ES-I3 (cell line): ENCODE measurements around the gene ST7L.

ENCODE experiments used
- H3K36me3 ChIP-seq: 2 replicates; pipeline ENCODE4 v1.6.1; 2013; ENCODE audit warnings: mild to moderate bottlenecking, low read length, control low read depth, moderate library complexity; ENCODE audit not compliant: insufficient read depth
- H3K4me1 ChIP-seq: 2 replicates; pipeline ENCODE4 v1.6.1; 2013; ENCODE audit warnings: mild to moderate bottlenecking, control low read depth, low read length; ENCODE audit not compliant: insufficient read depth
- H3K9ac ChIP-seq: 2 replicates; pipeline ENCODE4 v1.6.1; 2013; ENCODE audit warnings: low read depth, mild to moderate bottlenecking, low read length, moderate library complexity
- H3K9me3 ChIP-seq: 2 replicates; pipeline ENCODE4 v1.6.1; 2013; ENCODE audit warnings: mild to moderate bottlenecking, low read length, moderate library complexity; ENCODE audit not compliant: control insufficient read depth, insufficient read depth

ST7L gene

DNA sequence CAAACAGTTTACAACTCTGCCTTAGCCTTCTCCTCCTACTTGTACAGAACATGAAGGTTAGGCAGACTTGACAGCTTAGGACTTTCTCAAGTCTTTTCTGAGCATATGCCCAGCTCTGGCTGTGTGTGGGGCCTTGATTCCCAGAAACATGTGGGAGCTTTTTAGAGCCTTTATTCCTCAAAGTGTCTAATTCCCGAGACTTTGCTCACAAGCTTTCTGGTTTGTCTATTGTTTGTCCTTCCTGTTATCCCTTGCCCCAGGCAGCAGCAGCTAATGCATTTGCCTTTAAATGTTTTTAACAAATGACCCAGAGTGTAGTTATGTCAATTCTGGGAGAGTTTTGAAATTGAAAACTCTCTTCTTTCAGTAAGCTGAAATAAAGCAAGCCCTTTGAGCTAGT lies 29.2 kb downstream of the ST7L start:
- Histone ChIP-seq H3K9me3 (peaks cover 14% of the 10 kb centered on the region; the same call in 1 of the 2 replicates), H3K4me1 (no peaks in the 10 kb centered on the region), H3K36me3 (no peaks in the 10 kb centered on the region; the same call in 1 of the 2 replicates), H3K9ac (no peak overlapping the region)

DNA sequence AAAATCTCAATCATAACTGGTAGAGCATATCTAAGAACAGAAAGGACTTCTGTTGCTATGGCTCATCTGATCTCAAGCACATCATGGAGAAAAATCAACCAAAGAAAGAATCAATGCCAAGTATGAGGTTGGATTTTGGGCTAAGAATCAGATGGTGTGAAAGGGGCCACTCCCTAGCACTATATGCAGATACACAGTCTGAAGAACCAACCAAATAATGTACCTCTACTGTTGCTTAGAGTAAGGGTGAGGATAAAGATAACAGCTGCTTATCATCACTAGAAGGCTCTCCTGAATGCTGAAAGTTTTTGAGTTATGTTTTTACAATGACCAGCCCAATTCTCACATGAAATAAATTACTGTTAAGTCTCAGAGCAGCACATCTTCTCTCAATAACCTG lies 35.6 kb downstream of the ST7L start:
- Histone ChIP-seq H3K9me3 (0 out of 2 replicates have a peak, but pooled peaks cover 7% of the 10 kb centered on the region), H3K36me3 (no peaks in the 10 kb centered on the region; the same call in 1 of the 2 replicates), H3K9ac (no peak overlapping the region), H3K4me1 (no peaks in the 10 kb centered on the region)

- no peaks in the 10 kb centered on the region; the same call in 1 of the 2 replicates for H3K36me3 ChIP-seq
- no peak overlapping the region for H3K9ac ChIP-seq
- H3K9me3 ChIP-seq, result no peaks in the 10 kb centered on the region
- H3K4me1 ChIP-seq, result no peaks in the 10 kb centered on the region
These were observed 37.3 kb downstream of the ST7L start for GRCh38 chr1:112581586-112582192.

- H3K4me1 ChIP-seq, result no peaks in the 10 kb centered on the region
- peaks cover 10% of the 10 kb centered on the region; the same call in 1 of the 2 replicates for H3K36me3 ChIP-seq
- H3K9ac ChIP-seq, result no peak overlapping the region
- H3K9me3 ChIP-seq, result no peaks in the 10 kb centered on the region
These were observed 39.0 kb downstream of the ST7L start for GRCh38 chr1:112579801-112580510.

GRCh38 chr1:112576240-112576639 lies 42.7 kb downstream of the ST7L start:
- Histone ChIP-seq H3K9ac (no peak overlapping the region), H3K36me3 (peaks cover 15% of the 10 kb centered on the region), H3K9me3 (no peaks in the 10 kb centered on the region), H3K4me1 (no peaks in the 10 kb centered on the region)

- H3K36me3 ChIP-seq, result peaks cover 15% of the 10 kb centered on the region
These were observed 43.7 kb downstream of the ST7L start for GRCh38 chr1:112575154-112575804.

DNA sequence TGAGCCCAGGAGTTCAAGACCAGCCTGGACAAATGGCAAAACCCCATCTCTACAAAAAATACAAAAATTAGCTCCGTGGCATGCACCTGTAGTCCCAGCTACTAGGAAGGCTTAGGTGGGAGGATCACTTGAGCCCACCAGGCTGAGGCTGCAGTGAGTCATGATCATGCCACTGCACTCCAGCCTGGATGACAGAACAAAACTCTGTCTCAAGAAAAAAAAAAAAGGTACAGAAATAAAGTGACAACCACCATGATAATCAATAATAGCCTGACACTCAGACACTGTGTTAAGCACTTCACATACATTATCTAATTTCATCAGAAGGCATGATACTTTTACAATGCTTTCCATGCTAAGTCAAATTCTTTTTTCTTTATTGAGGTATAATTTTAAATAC lies 53.1 kb downstream of the ST7L start:
- no peaks in the 10 kb centered on the region; the same call in 1 of the 2 replicates for H3K36me3 ChIP-seq
- no peaks in the 10 kb centered on the region for H3K9me3 ChIP-seq
- no peak overlapping the region for H3K9ac ChIP-seq
- H3K4me1 ChIP-seq, result no peaks in the 10 kb centered on the region

More at GRCh38 chr1:112575154-112575804, 43.7 kb downstream of the ST7L start:
- Histone ChIP-seq H3K4me1 (no peaks in the 10 kb centered on the region), H3K9me3 (no peaks in the 10 kb centered on the region), H3K9ac (no peak overlapping the region)

DNA sequence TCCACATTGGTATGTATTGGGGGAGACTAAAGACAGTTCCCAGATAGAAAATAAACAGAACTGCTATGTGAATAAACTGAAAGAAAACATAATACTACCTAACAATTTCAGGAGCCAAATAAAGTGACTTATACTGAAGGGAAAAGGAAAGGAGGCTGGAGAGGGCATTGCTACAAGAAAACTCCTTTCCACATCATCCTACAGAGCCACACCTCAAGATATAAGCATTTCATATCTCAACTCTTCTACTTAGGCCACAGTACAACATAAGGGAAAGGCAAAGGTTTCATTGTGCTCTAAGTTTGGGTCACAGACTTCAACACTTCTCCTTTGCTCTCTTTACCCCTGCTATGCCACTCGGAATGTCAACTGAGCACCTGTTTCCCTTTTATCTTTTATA lies 54.9 kb downstream of the ST7L start:
- no peaks in the 10 kb centered on the region for H3K36me3 ChIP-seq
- no peaks in the 10 kb centered on the region for H3K9me3 ChIP-seq
- H3K9ac ChIP-seq, result no peak overlapping the region
- no peaks in the 10 kb centered on the region for H3K4me1 ChIP-seq

DNA sequence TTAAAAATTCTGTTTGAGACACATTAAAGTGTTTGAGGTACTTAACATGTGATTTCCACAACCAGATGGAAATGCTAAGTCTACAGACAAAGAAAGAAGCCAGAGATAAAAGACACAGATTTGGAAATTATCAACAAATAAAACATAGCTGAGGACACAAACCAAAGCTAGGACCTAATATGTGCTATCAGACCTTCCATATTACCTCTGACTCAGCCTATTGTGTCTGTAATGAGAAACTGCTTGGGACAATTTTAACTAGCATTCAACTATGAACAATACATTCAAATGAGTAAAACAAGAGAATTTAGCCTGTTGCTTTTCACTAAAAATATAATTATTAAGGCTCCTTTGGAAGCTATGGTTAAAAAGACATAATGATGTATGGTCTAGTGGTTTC lies 55.6 kb downstream of the ST7L start:
- Histone ChIP-seq H3K9ac (no peak overlapping the region), H3K36me3 (no peaks in the 10 kb centered on the region), H3K9me3 (no peaks in the 10 kb centered on the region), H3K4me1 (no peaks in the 10 kb centered on the region)

GRCh38 chr1:112558634-112559033 lies 60.3 kb downstream of the ST7L start:
- no peak overlapping the region for H3K9ac ChIP-seq
- H3K36me3 ChIP-seq, result no peaks in the 10 kb centered on the region
- no peaks in the 10 kb centered on the region for H3K4me1 ChIP-seq
- H3K9me3 ChIP-seq, result no peaks in the 10 kb centered on the region

GRCh38 chr1:112557385-112557784 lies 61.6 kb downstream of the ST7L start:
- Histone ChIP-seq H3K36me3 (no peaks in the 10 kb centered on the region), H3K4me1 (no peaks in the 10 kb centered on the region), H3K9me3 (no peaks in the 10 kb centered on the region), H3K9ac (no peak overlapping the region)

DNA sequence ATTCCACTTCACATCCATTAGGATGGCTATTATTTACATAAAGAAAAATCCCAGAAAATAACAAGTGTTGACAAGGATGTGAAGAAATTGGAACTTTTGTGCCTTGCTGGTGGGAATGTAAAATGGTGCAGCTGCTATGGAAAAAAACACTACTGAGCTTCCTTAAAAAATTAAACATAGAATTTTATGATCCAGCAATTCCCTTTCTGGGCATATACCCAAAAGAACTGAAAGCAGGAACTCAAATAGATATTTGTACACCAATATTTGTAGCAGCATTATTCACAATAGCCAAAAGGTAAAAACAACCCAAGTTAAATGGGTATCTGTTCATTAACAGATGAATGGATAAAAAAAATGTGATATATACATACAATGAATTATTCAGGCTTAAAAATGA lies 64.5 kb downstream of the ST7L start:
- H3K4me1 ChIP-seq, result no peaks in the 10 kb centered on the region
- H3K9me3 ChIP-seq, result no peaks in the 10 kb centered on the region
- no peaks in the 10 kb centered on the region for H3K36me3 ChIP-seq
- H3K9ac ChIP-seq, result no peak overlapping the region

- Histone ChIP-seq H3K9me3 (no peaks in the 10 kb centered on the region), H3K36me3 (no peaks in the 10 kb centered on the region; the same call in 1 of the 2 replicates), H3K4me1 (no peaks in the 10 kb centered on the region), H3K9ac (no peak overlapping the region)
These were observed 69.4 kb downstream of the ST7L start for GRCh38 chr1:112549590-112549989.

DNA sequence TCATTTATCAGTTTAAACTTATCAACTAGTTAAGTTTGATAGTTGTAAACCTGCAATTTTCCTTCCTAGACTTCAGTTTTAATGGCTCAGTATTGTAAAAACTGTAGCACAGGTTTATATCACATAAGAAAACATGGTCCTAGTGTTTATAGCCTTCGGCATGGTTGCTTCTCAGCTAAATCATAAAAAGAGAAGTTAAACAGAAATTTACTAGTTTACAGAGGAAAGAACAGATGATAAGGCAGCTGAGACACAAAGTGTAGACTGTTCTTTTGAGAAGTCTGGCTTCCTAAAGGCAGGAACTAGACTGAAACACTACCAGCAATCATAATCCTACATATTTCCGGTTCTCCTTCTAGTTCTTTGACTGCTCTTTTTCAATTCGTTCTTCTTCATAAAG lies 70.4 kb downstream of the ST7L start:
- H3K4me1 ChIP-seq, result peaks cover 4% of the 10 kb centered on the region; the same call in 1 of the 2 replicates
- H3K9me3 ChIP-seq, result no peaks in the 10 kb centered on the region
- H3K9ac ChIP-seq, result no peak overlapping the region
- no peaks in the 10 kb centered on the region; the same call in 1 of the 2 replicates for H3K36me3 ChIP-seq

DNA sequence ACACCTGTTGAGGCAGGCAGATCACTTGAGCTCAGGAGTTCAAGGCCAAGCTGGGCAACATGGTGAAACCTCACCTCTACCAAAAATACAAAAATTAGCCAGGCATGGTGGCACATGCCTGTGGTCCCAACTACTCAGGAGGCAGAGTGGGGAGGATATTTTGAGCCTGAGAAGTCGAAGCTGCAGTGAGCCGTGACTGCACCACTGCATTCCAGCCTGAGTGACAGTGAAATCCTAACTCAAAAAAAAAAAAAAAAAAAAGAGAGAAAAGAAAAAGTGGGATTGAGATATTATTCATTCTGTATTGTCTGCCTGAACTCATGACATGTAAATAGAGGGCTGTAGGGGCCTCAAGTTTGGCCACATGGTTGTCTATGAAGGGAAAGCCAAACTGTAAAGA lies 72.9 kb downstream of the ST7L start:
- H3K9me3 ChIP-seq, result no peaks in the 10 kb centered on the region
- H3K4me1 ChIP-seq, result peaks cover 4% of the 10 kb centered on the region; the same call in 1 of the 2 replicates
- H3K9ac ChIP-seq, result no peak overlapping the region
- H3K36me3 ChIP-seq, result no peaks in the 10 kb centered on the region; the same call in 1 of the 2 replicates
